ENCODE results near the gene ARF6.
"Not testable (repeated sequence)": the region's sequence is repeated elsewhere in the genome, so short reads cannot be mapped to it uniquely, and the experiment has no call there.

The ARF6 gene

DNA sequence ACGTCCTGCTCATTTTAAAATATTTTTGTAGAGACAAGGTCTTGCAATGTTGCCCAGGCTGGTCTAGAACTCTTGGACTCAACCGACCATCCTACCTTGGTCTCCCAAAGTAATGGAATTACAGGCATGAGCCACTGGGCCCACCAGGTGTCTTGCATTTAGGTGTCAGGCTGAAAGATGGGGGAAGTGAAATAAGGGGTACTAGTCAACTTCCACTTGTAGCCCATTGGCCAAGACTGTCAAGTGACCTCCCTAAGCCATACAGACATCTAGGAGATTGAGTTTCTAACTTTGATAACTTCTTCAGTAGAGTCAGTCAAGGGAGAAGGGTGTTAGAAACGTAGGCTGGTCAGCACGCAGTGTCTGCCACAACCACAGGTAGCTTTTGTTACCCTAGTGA lies 32.0 kb downstream of the ARF6 start:
- Histone ChIP-seq H3K36me3 (ENCODE audit: insufficient read depth, low read length) (no peaks in the 10 kb centered on the region), H3K4me3 (ENCODE audit: low read length) (no peak overlapping the region), H2AFZ (ENCODE audit: low read depth, low read length) (no peak overlapping the region), H3K27me3 (ENCODE audit: insufficient read depth, low read length) (no peaks in the 10 kb centered on the region), H3K9me3 (ENCODE audit: low read length) (no peaks in the 10 kb centered on the region), H3K4me1 (ENCODE audit: insufficient read depth, low read length) (no peaks in the 10 kb centered on the region)

DNA sequence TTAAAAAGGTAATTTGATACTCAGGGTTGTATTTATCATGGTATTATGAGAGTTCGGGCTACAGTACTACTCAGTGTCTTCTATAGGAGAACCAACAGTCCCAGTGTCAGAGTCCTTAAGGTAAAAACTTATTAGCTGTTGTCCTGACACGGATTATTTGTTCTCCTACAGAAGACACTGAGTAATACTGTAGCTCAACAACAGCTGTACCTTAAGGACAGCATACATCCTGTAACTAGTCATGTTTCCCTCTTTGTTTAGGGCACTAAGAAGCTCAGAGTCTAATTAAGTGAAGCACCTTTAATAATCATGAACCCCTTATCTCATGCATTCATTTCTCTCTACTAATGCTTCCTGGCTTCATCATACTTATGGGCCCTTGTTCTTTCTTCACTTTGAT lies 33.9 kb downstream of the ARF6 start:
- Histone ChIP-seq H3K36me3 (ENCODE audit: insufficient read depth, low read length) (no peaks in the 10 kb centered on the region), H3K27me3 (ENCODE audit: insufficient read depth, low read length) (no peaks in the 10 kb centered on the region), H3K4me3 (ENCODE audit: low read length) (no peak overlapping the region), H2AFZ (ENCODE audit: low read depth, low read length) (no peak overlapping the region), H3K4me1 (ENCODE audit: insufficient read depth, low read length) (no peaks in the 10 kb centered on the region), H3K9me3 (ENCODE audit: low read length) (no peaks in the 10 kb centered on the region)

DNA sequence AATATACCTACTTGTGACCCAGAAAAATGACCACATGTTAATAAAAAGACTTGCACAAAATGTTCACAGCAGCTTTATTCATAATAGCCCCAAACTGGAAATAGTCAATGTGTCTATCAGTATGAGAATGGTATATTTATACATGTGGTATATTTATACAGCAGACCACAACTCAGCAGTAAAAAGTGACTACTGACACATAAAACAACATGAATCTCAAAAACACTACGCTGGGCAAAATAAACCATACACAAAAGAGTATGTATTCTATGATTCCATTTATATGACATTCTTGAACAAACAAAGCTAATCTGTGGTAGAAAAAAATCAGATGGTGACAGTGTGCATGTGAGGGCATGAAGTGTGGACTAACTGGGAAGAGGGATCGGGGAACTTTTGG lies 35.1 kb downstream of the ARF6 start:
- Histone ChIP-seq H3K9me3 (ENCODE audit: low read length) (no peaks in the 10 kb centered on the region), H3K36me3 (ENCODE audit: insufficient read depth, low read length) (no peaks in the 10 kb centered on the region), H2AFZ (ENCODE audit: low read depth, low read length) (no peak overlapping the region), H3K4me3 (ENCODE audit: low read length) (no peak overlapping the region), H3K4me1 (ENCODE audit: insufficient read depth, low read length) (no peaks in the 10 kb centered on the region), H3K27me3 (ENCODE audit: insufficient read depth, low read length) (no peaks in the 10 kb centered on the region)

DNA sequence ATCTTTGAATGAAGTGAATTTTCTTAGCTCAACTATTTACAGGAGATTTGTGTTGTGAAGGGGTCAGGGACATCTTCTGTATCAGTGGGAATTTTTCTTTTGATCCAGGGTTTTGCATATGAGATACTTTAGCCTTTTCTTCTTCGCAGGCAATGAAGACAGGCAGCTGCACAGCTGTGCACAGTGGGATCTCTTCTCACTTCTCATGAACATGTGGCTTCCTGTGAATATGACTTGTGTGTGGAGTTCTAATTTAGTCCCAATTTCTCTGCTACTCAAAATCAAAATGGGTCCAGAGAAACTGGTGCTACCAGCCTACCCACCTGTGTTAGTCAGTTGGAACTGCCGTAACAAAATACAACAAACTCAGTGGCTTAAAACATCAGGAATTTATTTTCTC lies 37.8 kb downstream of the ARF6 start:
- Histone ChIP-seq H3K4me3 (ENCODE audit: low read length) (no peak overlapping the region), H2AFZ (ENCODE audit: low read depth, low read length) (no peak overlapping the region), H3K27me3 (ENCODE audit: insufficient read depth, low read length) (no peaks in the 10 kb centered on the region), H3K9me3 (ENCODE audit: low read length) (no peaks in the 10 kb centered on the region), H3K36me3 (ENCODE audit: insufficient read depth, low read length) (no peaks in the 10 kb centered on the region), H3K4me1 (ENCODE audit: insufficient read depth, low read length) (no peaks in the 10 kb centered on the region)

DNA sequence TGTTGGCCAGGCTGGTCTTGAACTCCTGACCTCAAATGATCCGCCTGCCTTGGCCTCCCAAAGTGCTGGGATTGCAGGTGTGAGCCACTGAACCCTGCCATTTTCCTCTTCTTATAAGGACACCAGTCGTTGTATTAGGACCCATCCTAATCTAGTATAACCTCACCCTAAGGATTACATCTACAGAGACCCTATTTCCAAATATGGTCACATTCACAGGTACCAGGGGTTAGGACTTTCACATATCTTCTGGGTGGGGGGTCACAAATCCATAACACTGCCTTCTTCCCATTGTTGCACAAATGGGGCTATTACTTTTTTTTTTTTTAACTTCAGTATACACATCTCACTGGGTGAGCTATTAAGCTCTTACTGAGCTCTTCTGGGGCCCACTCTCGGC lies 38.6 kb downstream of the ARF6 start:
- Histone ChIP-seq H3K4me3 (ENCODE audit: low read length) (no peak overlapping the region), H3K9me3 (ENCODE audit: low read length) (no peaks in the 10 kb centered on the region), H3K27me3 (ENCODE audit: insufficient read depth, low read length) (no peaks in the 10 kb centered on the region), H3K36me3 (ENCODE audit: insufficient read depth, low read length) (no peaks in the 10 kb centered on the region), H3K4me1 (ENCODE audit: insufficient read depth, low read length) (no peaks in the 10 kb centered on the region), H2AFZ (ENCODE audit: low read depth, low read length) (no peak overlapping the region)

DNA sequence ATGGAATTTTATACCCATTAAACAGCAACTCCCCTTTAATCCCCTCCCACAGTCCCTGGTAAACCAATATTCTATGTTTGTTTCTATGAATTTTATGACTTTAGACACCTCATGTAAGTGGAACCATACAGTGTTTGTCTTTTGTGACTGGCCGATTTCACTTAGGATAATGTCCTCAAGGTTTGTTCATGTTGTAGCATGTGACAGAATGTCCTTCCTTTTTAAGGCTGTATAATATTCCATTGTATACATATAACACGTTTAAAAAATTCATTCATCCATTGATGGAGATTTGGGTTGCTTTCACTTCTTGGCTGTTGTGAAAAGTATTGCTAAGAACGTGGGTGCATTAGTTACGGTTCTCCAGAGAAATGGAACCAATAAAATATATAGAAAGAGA lies 40.2 kb downstream of the ARF6 start:
- Histone ChIP-seq H3K4me3 (ENCODE audit: low read length) (no peak overlapping the region), H3K4me1 (ENCODE audit: insufficient read depth, low read length) (no peaks in the 10 kb centered on the region), H2AFZ (ENCODE audit: low read depth, low read length) (no peak overlapping the region), H3K9me3 (ENCODE audit: low read length) (no peaks in the 10 kb centered on the region), H3K36me3 (ENCODE audit: insufficient read depth, low read length) (no peaks in the 10 kb centered on the region), H3K27me3 (ENCODE audit: insufficient read depth, low read length) (no peaks in the 10 kb centered on the region)

DNA sequence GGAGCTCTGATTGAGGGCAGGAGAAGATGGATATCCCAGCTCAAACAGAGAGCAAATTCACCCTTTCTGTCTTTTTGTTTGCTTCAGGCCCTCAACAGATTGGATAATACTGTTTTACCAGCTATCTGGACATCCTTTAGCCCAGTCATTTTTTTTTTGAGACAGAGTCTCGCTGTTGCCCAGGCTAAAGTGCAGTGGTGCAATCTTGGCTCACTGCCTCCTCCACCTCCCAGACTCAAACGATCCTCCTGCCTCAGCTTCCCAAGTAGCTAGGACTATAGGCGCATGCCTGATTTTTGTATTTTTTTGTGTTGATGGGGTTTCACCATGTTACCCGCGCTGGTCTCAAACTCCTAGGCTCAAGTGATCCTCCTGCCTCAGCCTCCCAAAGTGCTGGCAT lies 40.8 kb downstream of the ARF6 start:
- H3K4me1 ChIP-seq (ENCODE audit: insufficient read depth, low read length) = no peaks in the 10 kb centered on the region
- no peak overlapping the region for H3K4me3 ChIP-seq (ENCODE audit: low read length)
- H2AFZ ChIP-seq (ENCODE audit: low read depth, low read length) = no peak overlapping the region
- no peaks in the 10 kb centered on the region for H3K36me3 ChIP-seq (ENCODE audit: insufficient read depth, low read length)
- no peaks in the 10 kb centered on the region for H3K9me3 ChIP-seq (ENCODE audit: low read length)
- no peaks in the 10 kb centered on the region for H3K27me3 ChIP-seq (ENCODE audit: insufficient read depth, low read length)

DNA sequence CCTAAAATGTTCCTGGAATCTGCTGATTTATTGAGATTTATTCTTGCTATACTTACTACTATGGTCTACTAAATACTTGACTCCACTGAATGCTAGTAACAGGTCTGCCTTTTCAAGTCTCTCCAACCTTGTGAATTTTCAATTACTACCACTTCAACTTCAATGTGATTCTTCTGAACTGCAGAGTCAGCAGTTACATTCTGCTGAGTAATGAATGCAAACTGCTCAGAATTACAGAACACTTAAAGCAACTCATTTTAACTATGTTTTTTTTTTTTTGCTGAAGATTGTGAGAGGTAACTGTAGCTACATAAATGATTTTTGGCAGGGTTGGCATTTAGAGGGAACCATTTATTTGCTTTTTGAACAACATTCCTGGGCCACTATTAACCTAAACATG lies 41.8 kb downstream of the ARF6 start:
- Histone ChIP-seq H3K4me1 (ENCODE audit: insufficient read depth, low read length) (no peaks in the 10 kb centered on the region), H3K36me3 (ENCODE audit: insufficient read depth, low read length) (no peaks in the 10 kb centered on the region), H3K27me3 (ENCODE audit: insufficient read depth, low read length) (no peaks in the 10 kb centered on the region), H3K4me3 (ENCODE audit: low read length) (no peak overlapping the region), H3K9me3 (ENCODE audit: low read length) (no peaks in the 10 kb centered on the region), H2AFZ (ENCODE audit: low read depth, low read length) (no peak overlapping the region)

DNA sequence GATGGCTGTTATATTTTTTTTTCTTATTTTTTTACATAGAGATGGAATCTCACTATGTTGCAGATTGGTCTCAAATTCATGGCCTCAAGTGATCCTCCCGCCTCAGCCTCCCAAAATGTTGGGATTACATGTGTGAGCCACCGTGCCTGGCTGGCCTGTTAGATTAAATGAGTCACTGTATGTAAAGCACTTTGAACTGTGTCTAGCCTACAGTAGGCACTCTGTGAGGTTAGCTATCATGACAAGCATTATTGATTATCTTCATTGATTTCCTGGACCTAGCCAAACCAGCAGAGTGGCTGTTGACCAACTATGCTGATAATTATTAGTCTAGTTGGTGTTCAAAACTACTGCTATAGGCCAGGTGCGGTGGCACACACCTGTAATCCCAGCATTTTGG lies 42.6 kb downstream of the ARF6 start:
- H3K4me3 ChIP-seq (ENCODE audit: low read length) = no peak overlapping the region
- H3K4me1 ChIP-seq (ENCODE audit: insufficient read depth, low read length) = no peaks in the 10 kb centered on the region
- H3K36me3 ChIP-seq (ENCODE audit: insufficient read depth, low read length) = no peaks in the 10 kb centered on the region
- no peaks in the 10 kb centered on the region for H3K9me3 ChIP-seq (ENCODE audit: low read length)
- H2AFZ ChIP-seq (ENCODE audit: low read depth, low read length) = no peak overlapping the region
- no peaks in the 10 kb centered on the region for H3K27me3 ChIP-seq (ENCODE audit: insufficient read depth, low read length)

DNA sequence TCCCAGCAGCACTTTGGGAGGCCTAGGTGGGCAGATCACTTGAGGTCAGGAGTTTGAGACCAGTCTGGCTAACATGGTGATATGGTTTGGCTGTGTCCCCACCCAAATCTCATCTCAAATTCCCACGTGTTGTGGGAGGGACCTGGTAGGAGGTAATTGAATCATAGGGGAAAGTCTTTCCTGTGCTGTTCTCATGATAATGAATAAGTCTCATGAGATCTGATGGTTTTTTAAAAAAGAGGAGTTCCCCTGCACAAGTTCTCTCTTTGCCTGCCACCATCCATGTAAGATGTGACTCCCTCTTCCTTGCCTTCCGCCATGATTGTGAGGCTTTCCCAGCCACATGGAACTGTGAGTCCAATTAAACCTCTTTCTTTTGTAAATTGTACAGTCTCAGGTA lies 43.4 kb downstream of the ARF6 start:
- H3K27me3 ChIP-seq (ENCODE audit: insufficient read depth, low read length); H3K9me3 ChIP-seq (ENCODE audit: low read length); H3K4me3 ChIP-seq (ENCODE audit: low read length); H3K36me3 ChIP-seq (ENCODE audit: insufficient read depth, low read length); H3K4me1 ChIP-seq (ENCODE audit: insufficient read depth, low read length); H2AFZ ChIP-seq (ENCODE audit: low read depth, low read length): not testable (repeated sequence)

DNA sequence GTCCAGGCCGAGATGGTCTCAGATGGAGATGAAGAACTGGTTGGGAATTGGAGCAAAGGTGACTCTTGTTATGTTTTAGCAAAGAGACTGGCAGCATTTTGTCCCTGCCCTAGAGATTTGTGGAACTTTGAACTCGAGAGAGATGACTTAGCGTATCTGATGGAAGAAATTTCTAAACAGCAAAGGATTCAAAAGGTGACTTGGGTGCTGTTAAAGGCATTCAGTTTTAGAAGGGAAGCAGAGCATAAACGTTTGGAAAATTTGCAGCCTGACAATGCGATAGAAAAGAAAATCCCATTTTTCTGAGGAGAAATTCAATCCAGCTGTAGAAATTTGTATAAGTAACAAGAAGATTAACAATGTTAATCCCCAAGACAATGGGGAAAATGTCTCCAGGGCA lies 44.0 kb downstream of the ARF6 start:
- H3K4me1 ChIP-seq (ENCODE audit: insufficient read depth, low read length); H3K9me3 ChIP-seq (ENCODE audit: low read length); H2AFZ ChIP-seq (ENCODE audit: low read depth, low read length): not testable (repeated sequence)

DNA sequence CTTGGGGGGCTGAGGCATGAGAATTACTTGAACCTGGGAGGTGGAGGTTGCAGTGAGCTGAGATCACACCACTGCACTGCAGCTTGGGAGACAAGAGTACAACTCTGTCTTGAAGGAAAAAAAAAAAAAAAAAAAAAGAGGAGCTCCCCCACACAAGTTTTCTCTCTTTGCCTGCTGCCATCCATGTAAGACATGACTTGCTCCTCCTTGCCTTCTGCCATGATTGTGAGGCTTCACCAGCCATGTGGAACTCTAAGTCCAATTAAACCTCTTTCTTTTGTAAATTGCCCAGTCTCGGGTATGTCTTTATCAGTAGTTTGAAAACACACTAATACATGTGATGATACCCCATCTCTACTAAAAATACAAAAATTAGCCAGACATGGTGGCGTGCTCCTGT lies 46.3 kb downstream of the ARF6 start:
- H2AFZ ChIP-seq (ENCODE audit: low read depth, low read length); H3K9me3 ChIP-seq (ENCODE audit: low read length); H3K4me3 ChIP-seq (ENCODE audit: low read length); H3K36me3 ChIP-seq (ENCODE audit: insufficient read depth, low read length); H3K27me3 ChIP-seq (ENCODE audit: insufficient read depth, low read length); H3K4me1 ChIP-seq (ENCODE audit: insufficient read depth, low read length): not testable (repeated sequence)

More for the DNA sequence above, 44.0 kb downstream of the ARF6 start:
- H3K27me3 ChIP-seq (ENCODE audit: insufficient read depth, low read length); H3K36me3 ChIP-seq (ENCODE audit: insufficient read depth, low read length); H3K4me3 ChIP-seq (ENCODE audit: low read length): not testable (repeated sequence)

DNA sequence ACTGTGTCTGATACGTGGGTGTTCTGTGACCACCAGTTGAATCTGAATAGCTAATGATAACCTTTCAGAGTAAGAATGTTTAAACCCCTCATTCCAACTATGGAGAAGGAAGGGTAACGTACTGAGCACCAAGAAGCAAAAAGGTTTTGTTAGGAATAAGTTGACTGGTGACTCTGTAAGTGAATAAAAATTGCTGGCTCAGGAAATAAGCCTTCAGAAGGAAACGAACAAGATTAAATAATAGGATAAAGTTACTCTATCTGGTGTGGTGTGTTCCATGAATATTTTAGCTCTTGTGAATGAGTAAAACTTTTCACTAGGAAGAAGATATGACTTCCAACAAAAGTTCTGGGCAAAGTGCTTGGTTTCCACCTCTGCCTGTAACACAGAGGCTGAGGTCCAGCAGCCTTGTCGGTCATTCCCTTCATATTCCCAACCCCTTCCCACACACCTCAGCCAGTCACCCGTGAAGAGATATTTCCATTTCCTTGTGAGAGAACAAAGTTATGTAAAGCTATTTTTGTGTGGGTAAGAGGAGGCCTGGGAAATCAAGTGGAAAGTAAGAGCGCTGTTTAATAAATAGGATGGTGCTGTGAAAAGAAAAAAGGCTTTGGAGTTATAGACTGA lies 47.1 kb downstream of the ARF6 start:
- Histone ChIP-seq H3K9me3 (ENCODE audit: low read length) (no peaks in the 10 kb centered on the region), H3K36me3 (ENCODE audit: insufficient read depth, low read length) (no peaks in the 10 kb centered on the region), H3K4me3 (ENCODE audit: low read length) (no peak overlapping the region), H3K27me3 (ENCODE audit: insufficient read depth, low read length) (no peaks in the 10 kb centered on the region), H2AFZ (ENCODE audit: low read depth, low read length) (no peak overlapping the region), H3K4me1 (ENCODE audit: insufficient read depth, low read length) (no peaks in the 10 kb centered on the region)

DNA sequence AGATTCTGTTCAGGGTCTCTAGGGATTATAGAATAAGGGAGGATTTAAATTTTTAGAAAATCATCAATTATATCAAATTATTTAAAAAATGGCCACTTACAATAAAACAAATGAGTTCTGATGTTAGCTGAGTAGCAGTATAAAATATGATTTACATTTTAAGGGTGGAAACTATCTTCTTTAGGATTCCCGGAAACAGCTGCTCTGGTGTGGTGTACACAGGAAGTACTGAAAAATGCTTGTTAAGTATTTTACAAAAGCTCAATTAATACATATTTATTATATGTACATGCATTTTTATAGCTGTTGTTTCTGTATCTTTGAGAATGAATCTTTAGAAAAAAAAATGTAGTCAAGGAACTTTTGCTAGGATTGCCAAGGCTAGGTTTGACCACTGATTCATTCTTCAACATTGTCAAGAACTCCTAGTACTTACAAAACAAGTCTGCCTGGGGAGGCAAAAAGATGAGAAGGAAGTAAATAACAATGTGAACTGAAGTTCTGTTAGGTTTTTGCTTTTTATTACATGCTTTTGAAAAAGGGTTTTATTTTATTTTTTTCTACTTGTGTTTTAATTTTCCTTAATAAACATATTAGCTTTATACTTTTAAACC lies 48.0 kb downstream of the ARF6 start:
- no peaks in the 10 kb centered on the region for H3K27me3 ChIP-seq (ENCODE audit: insufficient read depth, low read length)
- H3K4me1 ChIP-seq (ENCODE audit: insufficient read depth, low read length) = no peaks in the 10 kb centered on the region
- no peaks in the 10 kb centered on the region for H3K36me3 ChIP-seq (ENCODE audit: insufficient read depth, low read length)
- no peak overlapping the region for H2AFZ ChIP-seq (ENCODE audit: low read depth, low read length)
- no peak overlapping the region for H3K4me3 ChIP-seq (ENCODE audit: low read length)
- H3K9me3 ChIP-seq (ENCODE audit: low read length) = no peaks in the 10 kb centered on the region

Data from neuron (in vitro differentiated cells).